Liver (tissue), 9 donors: ENCODE data around the gene KRT32. TPM values are rescaled to one million over a fixed set of nuclear protein-coding genes. Genes with fewer than 3 reads are reported as not detected.

Experiments used
- DNase-seq: peaks from one replicate; pipeline ENCODE4 v3.0.0-alpha.2; 2017; ENCODE audit warnings: low spot score
- H3K27ac ChIP-seq, 2 donors: one replicate each; pipeline ENCODE4 v1.7.0; 2013; ENCODE audit warnings: inconsistent platforms in 2 of 2, low read length in 2 of 2, control low read depth in 1 of 2, low read depth in 1 of 2, mild to moderate bottlenecking in 1 of 2
- H3K27me3 ChIP-seq, 4 donors: one replicate each; pipeline versions ENCODE4 v1.6.1 to v1.7.0; 2013; ENCODE audit warnings: low read length in 3 of 4, inconsistent platforms in 1 of 4, mild to moderate bottlenecking in 1 of 4, moderate library complexity in 1 of 4; ENCODE audit not compliant: control insufficient read depth in 4 of 4, insufficient read depth in 4 of 4
- H3K36me3 ChIP-seq, 4 donors: one replicate each; pipeline versions ENCODE4 v1.6.1 to v1.7.0; 2013; ENCODE audit warnings: low read length in 3 of 4, mild to moderate bottlenecking in 3 of 4, low read depth in 1 of 4, moderate library complexity in 1 of 4; ENCODE audit not compliant: control insufficient read depth in 4 of 4, insufficient read depth in 3 of 4
- H3K4me1 ChIP-seq, 4 donors: one replicate each; pipeline versions ENCODE4 v1.6.1 to v1.7.0; 2013; ENCODE audit warnings: low read length in 3 of 4, mild to moderate bottlenecking in 3 of 4, moderate library complexity in 1 of 4; ENCODE audit not compliant: control insufficient read depth in 4 of 4, insufficient read depth in 4 of 4
- H3K4me3 ChIP-seq, 3 donors: one replicate each; pipeline versions ENCODE4 v1.6.1 to v1.7.0; 2013; ENCODE audit warnings: low read length in 3 of 3, control low read depth in 1 of 3, low read depth in 1 of 3, mild to moderate bottlenecking in 1 of 3
- H3K9ac ChIP-seq, 2 donors: one replicate each; pipeline ENCODE4 v1.7.0; 2013; ENCODE audit warnings: low read length in 2 of 2, mild to moderate bottlenecking in 2 of 2, moderate library complexity in 2 of 2, control low read depth in 1 of 2, low read depth in 1 of 2
- H3K9me3 ChIP-seq, 4 donors: one replicate each; pipeline versions ENCODE4 v1.6.1 to v1.7.0; 2013; ENCODE audit warnings: low read length in 3 of 4; ENCODE audit not compliant: control insufficient read depth in 4 of 4
- ATF3 ChIP-seq: IDR thresholded peaks from 2 replicates; pipeline ENCODE4 v1.6.1; 2016; ENCODE audit warnings: antibody characterized with exemption
- EGR1 ChIP-seq, 2 donors: IDR thresholded peaks; 2 replicates each; pipeline ENCODE4 v1.6.1; 2016 to 2018; ENCODE audit warnings: antibody characterized with exemption in 2 of 2, low read depth in 2 of 2
- FOXA2 ChIP-seq: IDR thresholded peaks from 2 replicates; pipeline ENCODE4 v1.6.1; 2016; ENCODE audit warnings: antibody characterized with exemption
- GABPA ChIP-seq, 2 donors: IDR thresholded peaks in 1 of 2; conservative IDR thresholded peaks in 1 of 2; 2 replicates each; pipeline ENCODE4 v1.6.1; 2016; ENCODE audit warnings: antibody characterized with exemption in 2 of 2, mild to moderate bottlenecking in 1 of 2, moderate library complexity in 1 of 2
- HNF4A ChIP-seq, 2 donors: conservative IDR thresholded peaks; 2 replicates each; pipeline ENCODE4 v1.6.1; 2016; ENCODE audit warnings: antibody characterized with exemption in 2 of 2, mild to moderate bottlenecking in 2 of 2
- HNF4G ChIP-seq: IDR thresholded peaks from 2 replicates; pipeline ENCODE4 v1.6.1; 2016; ENCODE audit warnings: antibody characterized with exemption
- JUND ChIP-seq, 2 donors: IDR thresholded peaks; 2 replicates each; pipeline ENCODE4 v1.6.1; 2016; ENCODE audit warnings: antibody characterized with exemption in 2 of 2
- MAX ChIP-seq: IDR thresholded peaks from 2 replicates; pipeline ENCODE4 v1.6.1; 2016; ENCODE audit warnings: antibody characterized with exemption
- NR2F2 ChIP-seq: IDR thresholded peaks from 2 replicates; pipeline ENCODE4 v1.6.1; 2016; ENCODE audit warnings: antibody characterized with exemption
- RXRA ChIP-seq, 2 donors: IDR thresholded peaks; 2 replicates each; pipeline ENCODE4 v1.6.1; 2017 to 2018; ENCODE audit warnings: antibody characterized with exemption in 2 of 2, mild to moderate bottlenecking in 1 of 2
- SP1 ChIP-seq: IDR thresholded peaks from 2 replicates; pipeline ENCODE4 v1.6.1; 2018; ENCODE audit warnings: antibody characterized with exemption, mild to moderate bottlenecking
- YY1 ChIP-seq: IDR thresholded peaks from 2 replicates; pipeline ENCODE4 v1.6.1; 2016; ENCODE audit warnings: antibody characterized with exemption, mild to moderate bottlenecking
- WGBS: extraction: QIAGEN DNeasy Blood & Tissue Kit; methylation state at CpG from one replicate; pipeline ENCODE4 v1.1.7; 2013; 5-methylcytosine and 5-hydroxymethylcytosine counted together
- polyA plus RNA-seq, 2 donors: library from polyadenylated mRNA; stranded (reverse) in 1 of 2; unstranded in 1 of 2; fragments of 200-250 nt in 1 of 2; fragments of >200 nt in 1 of 2; fragmentation: Nextera tagmentation in 1 of 2; extraction: Ambion mirVana in 1 of 2; gene quantifications; one replicate each; pipeline versions ENCODE4 v1.2.1 to v1.2.3, GENCODE V29; 2013 to 2015
- total RNA-seq, 2 donors: library from RNA; depleted of rRNA; stranded (reverse); fragments of >200 nt; gene quantifications; one replicate each; pipeline ENCODE4 v1.2.3, GENCODE V29; 2014
- TF ChIP-seq, protein P1 (sequence below): IDR thresholded peaks from 2 replicates; pipeline ENCODE4 v1.6.1; 2016; ENCODE audit warnings: antibody characterized with exemption, mild to moderate bottlenecking
- TF ChIP-seq, protein P2 (sequence below): fragments of 150-350 bp; IDR thresholded peaks from 2 replicates; pipeline ENCODE4 v1.5.1; 2017; ENCODE audit warnings: improper control_type of control experiment, low read depth, low read length; ENCODE audit not compliant: missing input control
- TF ChIP-seq, protein P3 (sequence below): IDR thresholded peaks from 2 replicates; pipeline ENCODE4 v1.6.1; 2016; ENCODE audit warnings: antibody characterized with exemption
- donor health status: healthy.
- donor health status: healthy.
- donor health status: healthy.
- donor health status: healthy.
- donor health status: healthy.

The KRT32 gene
- not detected for total RNA-seq
- polyA plus RNA-seq = not detected

DNA sequence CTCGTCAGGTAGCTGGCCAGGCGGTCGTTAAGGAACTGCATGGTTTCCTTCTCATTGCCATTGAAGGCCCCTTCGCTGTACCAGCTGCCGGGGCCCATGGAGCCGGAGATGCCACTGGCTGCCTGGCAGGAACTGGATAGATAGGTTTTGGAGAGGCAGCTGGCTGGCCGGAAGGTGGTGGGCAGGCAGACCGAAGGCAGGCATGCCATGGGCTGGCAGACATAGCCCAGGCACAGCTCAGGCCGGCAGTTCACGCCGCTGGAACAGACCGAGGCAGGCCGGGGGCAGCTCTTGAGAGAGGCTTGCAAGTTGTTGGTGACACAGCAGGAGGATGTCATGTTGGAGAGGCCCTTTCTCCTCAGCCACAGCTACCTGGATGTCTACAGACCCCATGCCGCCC is at the start of gene KRT32:
KRT32 (minus strand) TSS at position 399 of the 400 bp plus-strand sequence; CDS start at position 338, 61 bp downstream.
- no peaks in the 10 kb centered on the region for H3K36me3 ChIP-seq
- H3K9ac ChIP-seq = no peak within 1 kb of the TSS
- H3K9me3 ChIP-seq = peaks cover 0 to 3% (median 0%) of the 10 kb centered on the region in 4 donors
- no peaks in the 10 kb centered on the region for H3K27me3 ChIP-seq
- H3K27ac ChIP-seq = no peak within 1 kb of the TSS
- no peak within 1 kb of the TSS for H3K4me3 ChIP-seq
- WGBS = 88% methylated on average over 14 of the region's 14 CpGs
- H3K4me1 ChIP-seq = no peaks in the 10 kb centered on the region
- TF ChIP-seq EGR1 (IDR thresholded peaks at IDR 0.05; ENCODE audit: low read depth in 2 of 2) (no peak), HNF4A (conservative IDR thresholded peaks at IDR 0.05) (no peak), MAX (no peak), YY1 (no peak), JUND (IDR thresholded peaks at IDR 0.05) (no peak), HNF4G (no peak), RXRA (IDR thresholded peaks at IDR 0.05) (no peak), FOXA2 (no peak), ATF3 (no peak), GABPA (IDR thresholded peaks at IDR 0.05 in 1 of 2, conservative IDR thresholded peaks at IDR 0.05 in 1 of 2) (no peak), NR2F2 (no peak), SP1 (no peak)
- TF ChIP-seq, protein P1, sequence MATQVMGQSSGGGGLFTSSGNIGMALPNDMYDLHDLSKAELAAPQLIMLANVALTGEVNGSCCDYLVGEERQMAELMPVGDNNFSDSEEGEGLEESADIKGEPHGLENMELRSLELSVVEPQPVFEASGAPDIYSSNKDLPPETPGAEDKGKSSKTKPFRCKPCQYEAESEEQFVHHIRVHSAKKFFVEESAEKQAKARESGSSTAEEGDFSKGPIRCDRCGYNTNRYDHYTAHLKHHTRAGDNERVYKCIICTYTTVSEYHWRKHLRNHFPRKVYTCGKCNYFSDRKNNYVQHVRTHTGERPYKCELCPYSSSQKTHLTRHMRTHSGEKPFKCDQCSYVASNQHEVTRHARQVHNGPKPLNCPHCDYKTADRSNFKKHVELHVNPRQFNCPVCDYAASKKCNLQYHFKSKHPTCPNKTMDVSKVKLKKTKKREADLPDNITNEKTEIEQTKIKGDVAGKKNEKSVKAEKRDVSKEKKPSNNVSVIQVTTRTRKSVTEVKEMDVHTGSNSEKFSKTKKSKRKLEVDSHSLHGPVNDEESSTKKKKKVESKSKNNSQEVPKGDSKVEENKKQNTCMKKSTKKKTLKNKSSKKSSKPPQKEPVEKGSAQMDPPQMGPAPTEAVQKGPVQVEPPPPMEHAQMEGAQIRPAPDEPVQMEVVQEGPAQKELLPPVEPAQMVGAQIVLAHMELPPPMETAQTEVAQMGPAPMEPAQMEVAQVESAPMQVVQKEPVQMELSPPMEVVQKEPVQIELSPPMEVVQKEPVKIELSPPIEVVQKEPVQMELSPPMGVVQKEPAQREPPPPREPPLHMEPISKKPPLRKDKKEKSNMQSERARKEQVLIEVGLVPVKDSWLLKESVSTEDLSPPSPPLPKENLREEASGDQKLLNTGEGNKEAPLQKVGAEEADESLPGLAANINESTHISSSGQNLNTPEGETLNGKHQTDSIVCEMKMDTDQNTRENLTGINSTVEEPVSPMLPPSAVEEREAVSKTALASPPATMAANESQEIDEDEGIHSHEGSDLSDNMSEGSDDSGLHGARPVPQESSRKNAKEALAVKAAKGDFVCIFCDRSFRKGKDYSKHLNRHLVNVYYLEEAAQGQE = no peak
- TF ChIP-seq, protein P2, sequence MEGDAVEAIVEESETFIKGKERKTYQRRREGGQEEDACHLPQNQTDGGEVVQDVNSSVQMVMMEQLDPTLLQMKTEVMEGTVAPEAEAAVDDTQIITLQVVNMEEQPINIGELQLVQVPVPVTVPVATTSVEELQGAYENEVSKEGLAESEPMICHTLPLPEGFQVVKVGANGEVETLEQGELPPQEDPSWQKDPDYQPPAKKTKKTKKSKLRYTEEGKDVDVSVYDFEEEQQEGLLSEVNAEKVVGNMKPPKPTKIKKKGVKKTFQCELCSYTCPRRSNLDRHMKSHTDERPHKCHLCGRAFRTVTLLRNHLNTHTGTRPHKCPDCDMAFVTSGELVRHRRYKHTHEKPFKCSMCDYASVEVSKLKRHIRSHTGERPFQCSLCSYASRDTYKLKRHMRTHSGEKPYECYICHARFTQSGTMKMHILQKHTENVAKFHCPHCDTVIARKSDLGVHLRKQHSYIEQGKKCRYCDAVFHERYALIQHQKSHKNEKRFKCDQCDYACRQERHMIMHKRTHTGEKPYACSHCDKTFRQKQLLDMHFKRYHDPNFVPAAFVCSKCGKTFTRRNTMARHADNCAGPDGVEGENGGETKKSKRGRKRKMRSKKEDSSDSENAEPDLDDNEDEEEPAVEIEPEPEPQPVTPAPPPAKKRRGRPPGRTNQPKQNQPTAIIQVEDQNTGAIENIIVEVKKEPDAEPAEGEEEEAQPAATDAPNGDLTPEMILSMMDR = no peak
- no peak for DNase-seq

- 89% methylated on average over 14 of the region's 14 CpGs for WGBS
- DNase-seq = no peak
- H3K9me3 ChIP-seq = no peaks in the 10 kb centered on the region
- H3K4me1 ChIP-seq = no peaks in the 10 kb centered on the region
- TF ChIP-seq, protein P3, sequence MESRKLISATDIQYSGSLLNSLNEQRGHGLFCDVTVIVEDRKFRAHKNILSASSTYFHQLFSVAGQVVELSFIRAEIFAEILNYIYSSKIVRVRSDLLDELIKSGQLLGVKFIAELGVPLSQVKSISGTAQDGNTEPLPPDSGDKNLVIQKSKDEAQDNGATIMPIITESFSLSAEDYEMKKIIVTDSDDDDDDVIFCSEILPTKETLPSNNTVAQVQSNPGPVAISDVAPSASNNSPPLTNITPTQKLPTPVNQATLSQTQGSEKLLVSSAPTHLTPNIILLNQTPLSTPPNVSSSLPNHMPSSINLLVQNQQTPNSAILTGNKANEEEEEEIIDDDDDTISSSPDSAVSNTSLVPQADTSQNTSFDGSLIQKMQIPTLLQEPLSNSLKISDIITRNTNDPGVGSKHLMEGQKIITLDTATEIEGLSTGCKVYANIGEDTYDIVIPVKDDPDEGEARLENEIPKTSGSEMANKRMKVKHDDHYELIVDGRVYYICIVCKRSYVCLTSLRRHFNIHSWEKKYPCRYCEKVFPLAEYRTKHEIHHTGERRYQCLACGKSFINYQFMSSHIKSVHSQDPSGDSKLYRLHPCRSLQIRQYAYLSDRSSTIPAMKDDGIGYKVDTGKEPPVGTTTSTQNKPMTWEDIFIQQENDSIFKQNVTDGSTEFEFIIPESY = no peak
- no peak for TF ChIP-seq JUND (IDR thresholded peaks at IDR 0.05)
- H3K27ac ChIP-seq = no peak overlapping the region
- H3K27me3 ChIP-seq = no peaks in the 10 kb centered on the region
- H3K9ac ChIP-seq = no peak overlapping the region
- H3K4me3 ChIP-seq = no peak overlapping the region
- no peaks in the 10 kb centered on the region for H3K36me3 ChIP-seq
Observed at GRCh38 chr17:41516830-41517283, 49.7 kb upstream of the KRT32 start.
